Measurements from ENCODE around the gene PIERCE2. TPM values are rescaled to one million over a fixed set of nuclear protein-coding genes. Genes with fewer than 3 reads are reported as not detected.
"Not testable (repeated sequence)": the region's sequence is repeated elsewhere in the genome, so short reads cannot be mapped to it uniquely, and the experiment has no call there.

PIERCE2 gene, protein sequence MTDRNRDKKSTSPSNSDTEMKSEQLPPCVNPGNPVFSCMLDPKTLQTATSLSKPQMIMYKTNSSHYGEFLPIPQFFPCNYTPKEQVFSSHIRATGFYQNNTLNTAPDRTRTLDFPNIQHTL
- total RNA-seq = not detected

DNA sequence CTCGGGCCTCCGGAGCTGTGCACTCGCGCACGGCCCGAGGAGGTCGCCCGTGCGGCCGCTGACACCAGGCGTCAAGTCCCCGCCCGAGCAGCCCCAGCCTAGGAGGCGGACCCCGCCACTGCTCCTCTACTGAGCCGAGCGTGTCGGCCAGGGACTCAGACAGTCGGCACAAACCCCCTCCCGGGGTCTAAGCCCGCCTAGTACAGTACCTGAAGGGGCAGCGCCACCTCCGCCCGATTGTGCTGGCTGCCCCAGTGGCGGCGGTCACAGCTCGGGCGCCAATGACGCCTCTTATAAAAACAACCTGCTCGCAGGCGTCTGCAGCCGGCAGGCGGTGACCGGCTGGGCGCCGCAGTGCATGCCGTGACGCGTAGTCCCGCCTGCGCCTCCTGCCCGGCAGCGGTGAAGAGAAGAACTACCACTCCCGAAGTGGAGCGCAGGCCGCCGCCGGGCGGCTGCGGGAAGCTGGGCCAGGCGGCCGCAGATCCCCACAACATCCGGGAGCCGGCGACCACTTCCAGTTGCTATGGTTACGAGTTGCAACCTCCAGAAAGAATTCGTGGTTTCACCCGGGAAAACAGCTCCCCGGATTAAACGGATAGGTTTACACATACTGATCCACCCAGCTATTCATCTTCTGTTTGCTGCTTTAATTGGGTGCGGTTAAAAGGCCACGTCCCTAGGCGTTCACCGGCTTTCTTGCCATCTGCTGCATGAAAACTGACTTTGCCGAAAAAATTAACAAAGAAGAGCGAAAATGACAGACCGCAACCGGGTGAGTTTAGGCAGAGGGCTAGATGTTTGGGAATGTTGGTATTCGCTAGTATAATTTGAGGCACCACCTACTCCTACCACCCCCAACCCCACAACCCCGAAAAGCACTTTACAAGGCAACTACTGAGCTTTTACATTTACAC lies at the start of gene PIERCE2, which contains the start of gene CCPG1:
TSS of gene PIERCE2 (plus strand) at position 484 of the 917 bp plus-strand sequence. CDS start at position 758, 274 bp downstream.
TSS of gene CCPG1 (minus strand) at position 348 of the 917 bp plus-strand sequence. CDS start 18,935 bp downstream, outside the sequence.
- peak; percentile 97 to 98 for ATAC-seq
- peak; percentile 94 for DNase-seq (ENCODE audit: low spot score)
- Mint-ChIP-seq H3K4me3 (peak within 1 kb of the TSS; percentile 93), H3K9me3 (no peaks in the 10 kb centered on the region), H3K4me1 (ENCODE audit: low read depth in 2 of 2) (peaks cover 14 to 26% of the 10 kb centered on the region in 2 donors), H3K27ac (peak within 1 kb of the TSS; percentile 83 to 92), H3K27me3 (no peaks in the 10 kb centered on the region), H3K36me3 (no peaks in the 10 kb centered on the region)

DNA sequence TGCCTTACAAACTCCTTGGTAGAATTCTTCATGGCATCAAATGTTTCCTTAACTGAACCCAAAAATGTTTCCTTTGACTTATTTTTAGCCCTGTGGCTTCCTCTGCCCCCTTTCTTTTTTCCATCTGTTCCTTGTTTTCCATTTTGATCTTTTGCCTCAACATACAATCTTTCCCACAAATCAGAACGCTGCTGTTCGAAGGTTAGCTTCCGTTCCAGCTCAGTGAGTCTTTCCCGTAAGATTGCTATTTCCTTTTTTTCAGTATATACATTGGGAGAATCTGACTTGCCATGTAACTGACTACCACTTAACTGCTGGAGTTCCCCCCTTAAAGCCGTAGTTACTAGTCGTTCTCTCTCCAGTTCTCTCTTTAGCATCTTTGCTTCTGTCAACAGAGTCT lies 48.0 kb upstream of the PIERCE2 start:
- Mint-ChIP-seq H3K9me3 (no peaks in the 10 kb centered on the region), H3K4me3 (no peak overlapping the region), H3K4me1 (ENCODE audit: low read depth in 2 of 2) (no peaks in the 10 kb centered on the region), H3K27ac (peak overlapping the region in 1 of 2 donors; percentile 0), H3K27me3 (no peaks in the 10 kb centered on the region), H3K36me3 (peaks cover 19% of the 10 kb centered on the region)
- DNase-seq (ENCODE audit: low spot score) (no peak), ATAC-seq (no peak)

DNA sequence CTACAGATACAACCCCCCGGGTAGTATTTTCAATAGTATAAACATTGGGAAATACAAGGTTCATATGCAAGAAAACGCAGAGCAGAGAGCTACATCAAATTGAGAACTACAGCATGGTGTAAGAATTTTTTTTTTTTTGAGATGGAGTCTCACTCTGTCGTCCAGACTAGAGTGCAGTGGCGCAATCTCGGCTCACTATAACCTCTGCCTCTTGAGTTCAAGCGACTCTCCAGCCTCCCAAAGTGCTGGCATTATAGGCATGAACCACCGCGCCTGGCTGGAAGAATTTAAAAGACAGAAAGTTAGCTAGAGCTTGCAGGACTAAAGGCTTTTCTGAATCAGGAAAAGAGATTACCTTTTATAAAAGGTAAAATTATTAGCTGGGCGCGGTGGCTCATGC lies 47.2 kb upstream of the PIERCE2 start:
- Mint-ChIP-seq H3K27ac (peak overlapping the region in 1 of 2 donors; percentile 0), H3K9me3 (no peaks in the 10 kb centered on the region), H3K4me3 (no peak overlapping the region), H3K4me1 (ENCODE audit: low read depth in 2 of 2) (no peaks in the 10 kb centered on the region), H3K27me3 (no peaks in the 10 kb centered on the region), H3K36me3 (peaks cover 19% of the 10 kb centered on the region)
- DNase-seq (ENCODE audit: low spot score) (no peak), ATAC-seq (no peak)

DNA sequence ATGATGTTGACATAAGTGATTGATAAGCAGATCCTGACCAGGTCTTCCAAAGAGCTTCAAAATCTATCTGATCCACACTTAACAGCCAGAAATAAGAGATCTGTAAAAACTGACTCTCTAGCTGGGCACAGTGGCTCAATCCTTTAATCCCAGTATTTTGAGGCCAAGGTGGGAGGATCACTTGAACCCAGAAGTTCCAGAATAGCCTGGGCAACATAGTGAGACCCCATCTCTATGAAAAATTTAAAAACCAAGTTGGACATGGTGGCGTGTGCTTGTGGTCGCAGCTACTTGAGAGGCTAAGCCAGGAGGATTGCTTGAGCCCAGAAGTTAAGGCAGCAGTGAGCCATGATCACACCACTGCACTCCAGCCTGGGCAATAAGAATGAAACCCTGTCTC lies 45.7 kb upstream of the PIERCE2 start:
- peaks cover 9% of the 10 kb centered on the region for H3K36me3 Mint-ChIP-seq
- H3K9me3 Mint-ChIP-seq = no peaks in the 10 kb centered on the region
- no peak overlapping the region for H3K4me3 Mint-ChIP-seq
- no peaks in the 10 kb centered on the region for H3K4me1 Mint-ChIP-seq (ENCODE audit: low read depth in 2 of 2)
- ATAC-seq (no peak), DNase-seq (ENCODE audit: low spot score) (no peak)
- H3K27ac Mint-ChIP-seq = no peak overlapping the region
- no peaks in the 10 kb centered on the region for H3K27me3 Mint-ChIP-seq

DNA sequence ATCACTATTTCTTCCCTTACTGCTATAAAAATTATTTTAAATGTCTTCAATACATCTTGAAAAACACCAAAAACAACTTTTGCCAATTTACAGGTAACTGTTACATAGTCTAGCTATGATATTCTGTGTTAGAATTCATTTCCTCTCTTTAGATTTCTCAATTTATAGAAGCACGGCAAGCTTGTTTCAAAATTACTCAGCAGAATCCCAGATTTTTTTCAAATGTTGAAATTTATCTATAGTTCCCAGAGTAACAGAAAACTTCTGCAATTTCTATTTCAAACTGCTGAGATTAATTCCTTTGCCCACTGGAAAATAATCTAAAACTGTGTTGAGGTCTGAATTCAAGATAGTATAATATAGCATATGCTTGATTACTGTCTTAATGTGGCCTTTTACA lies 41.3 kb upstream of the PIERCE2 start:
- no peak for DNase-seq (ENCODE audit: low spot score)
- Mint-ChIP-seq H3K4me3 (no peak overlapping the region), H3K27me3 (no peaks in the 10 kb centered on the region), H3K9me3 (no peaks in the 10 kb centered on the region), H3K27ac (no peak overlapping the region), H3K4me1 (ENCODE audit: low read depth in 2 of 2) (no peaks in the 10 kb centered on the region), H3K36me3 (no peaks in the 10 kb centered on the region)
- no peak for ATAC-seq

DNA sequence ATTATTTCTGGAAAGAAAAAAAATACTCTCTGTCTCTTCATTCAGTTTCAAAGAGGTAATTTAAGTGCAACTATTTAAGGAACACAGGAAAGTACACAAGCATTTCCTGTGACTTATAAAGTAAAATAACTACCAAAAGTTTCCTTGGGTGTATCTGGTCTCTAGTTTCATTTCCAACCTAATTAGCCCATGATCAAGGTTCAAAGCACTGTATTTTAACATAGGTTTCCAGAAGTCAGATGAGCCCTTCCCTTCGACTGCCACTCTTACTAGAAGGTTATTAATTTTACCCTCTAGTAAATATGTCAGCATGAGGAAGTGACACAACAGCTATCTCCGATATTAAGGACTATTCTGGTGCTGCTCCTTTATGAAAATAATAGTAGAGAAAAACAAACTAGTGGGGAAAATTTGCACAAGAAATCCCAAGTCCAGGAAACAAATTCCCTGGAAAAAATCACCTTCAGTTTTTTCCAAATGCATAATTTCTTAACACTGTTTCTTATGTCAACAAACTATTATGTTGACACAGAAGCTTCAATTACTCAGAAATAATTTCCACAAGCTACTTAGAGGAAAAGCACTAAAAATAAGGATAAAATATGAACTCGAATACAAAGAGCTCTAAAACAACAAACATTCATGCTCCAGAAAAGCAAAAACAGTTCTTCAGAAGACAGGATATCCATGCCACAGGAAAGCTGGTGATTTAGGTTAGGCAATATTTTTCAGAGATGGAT lies 35.4 kb upstream of the PIERCE2 start:
- no peaks in the 10 kb centered on the region for H3K9me3 Mint-ChIP-seq
- ATAC-seq = no peak
- no peaks in the 10 kb centered on the region for H3K4me1 Mint-ChIP-seq (ENCODE audit: low read depth in 2 of 2)
- DNase-seq (ENCODE audit: low spot score) = no peak
- no peaks in the 10 kb centered on the region for H3K27me3 Mint-ChIP-seq
- no peak overlapping the region for H3K27ac Mint-ChIP-seq
- H3K4me3 Mint-ChIP-seq = no peak overlapping the region
- H3K36me3 Mint-ChIP-seq = no peaks in the 10 kb centered on the region

DNA sequence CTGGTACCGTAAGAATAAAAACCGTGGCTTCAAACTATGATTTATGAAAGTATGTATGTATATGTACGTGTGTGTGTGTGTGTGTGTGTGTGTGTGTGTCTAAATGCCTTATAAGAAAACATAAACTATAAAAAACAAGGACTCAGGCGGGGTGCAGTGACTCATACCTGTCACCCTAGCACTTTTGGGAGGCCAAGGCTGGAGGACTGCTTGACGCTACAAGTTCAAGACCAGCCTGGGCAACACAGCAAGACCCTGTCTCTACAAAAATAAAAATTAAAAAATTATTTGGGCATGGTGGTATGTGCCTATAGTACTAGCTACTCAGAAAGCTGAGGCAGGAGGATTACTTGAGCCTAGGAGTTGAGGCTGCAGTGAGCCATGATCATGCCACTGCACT lies 29.2 kb upstream of the PIERCE2 start:
- no peaks in the 10 kb centered on the region for H3K27me3 Mint-ChIP-seq

DNA sequence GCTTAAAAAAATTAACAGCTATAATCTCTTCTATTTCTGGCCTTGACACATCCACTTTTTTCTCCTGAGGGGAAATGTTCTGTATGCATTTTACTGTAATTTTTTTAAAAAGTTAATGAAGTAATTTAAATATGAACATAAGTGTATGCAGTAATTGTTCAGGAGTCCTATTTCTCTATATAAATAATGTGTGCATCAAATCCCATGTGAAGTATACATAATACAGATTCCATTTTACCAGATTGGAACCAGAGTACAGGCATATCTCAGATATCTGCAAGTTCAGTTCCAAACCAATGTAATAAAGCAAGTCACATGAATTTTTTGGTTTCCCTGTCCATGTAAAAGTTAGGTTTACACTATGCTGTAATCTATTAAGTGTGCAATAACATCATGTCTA lies 26.7 kb upstream of the PIERCE2 start:
- no peaks in the 10 kb centered on the region for H3K36me3 Mint-ChIP-seq
- no peak overlapping the region for H3K4me3 Mint-ChIP-seq
- peaks cover 0 to 2% of the 10 kb centered on the region in 2 donors for H3K4me1 Mint-ChIP-seq (ENCODE audit: low read depth in 2 of 2)
- DNase-seq (ENCODE audit: low spot score) (no peak), ATAC-seq (no peak)
- no peak overlapping the region for H3K27ac Mint-ChIP-seq
- no peaks in the 10 kb centered on the region for H3K27me3 Mint-ChIP-seq
- no peaks in the 10 kb centered on the region for H3K9me3 Mint-ChIP-seq

More for the DNA sequence above, 29.2 kb upstream of the PIERCE2 start:
- DNase-seq (ENCODE audit: low spot score) (no peak), ATAC-seq (no peak)
- H3K4me3 Mint-ChIP-seq = no peak overlapping the region
- H3K27ac Mint-ChIP-seq = no peak overlapping the region
- peaks cover 0 to 2% of the 10 kb centered on the region in 2 donors for H3K4me1 Mint-ChIP-seq (ENCODE audit: low read depth in 2 of 2)
- no peaks in the 10 kb centered on the region for H3K9me3 Mint-ChIP-seq
- H3K36me3 Mint-ChIP-seq = no peaks in the 10 kb centered on the region

DNA sequence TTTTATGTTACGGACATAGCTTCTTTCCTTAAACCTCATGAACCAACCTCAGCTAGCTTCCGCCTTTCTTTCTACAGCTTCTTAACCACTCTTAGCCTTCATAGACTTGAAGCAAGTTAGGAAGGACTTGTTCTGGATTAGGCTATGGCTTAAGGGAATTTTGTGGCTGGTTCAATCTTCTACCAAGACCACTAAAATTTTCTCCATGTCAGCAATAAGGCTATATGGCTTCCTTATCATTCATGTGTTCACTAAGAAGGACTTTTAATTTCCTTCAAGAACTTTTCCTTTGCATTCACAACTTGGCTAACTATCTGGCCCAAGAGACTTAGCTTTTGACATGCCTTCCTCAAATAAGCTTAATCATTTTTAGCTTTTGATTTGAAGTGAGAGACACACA lies 24.6 kb upstream of the PIERCE2 start:
- H3K27ac Mint-ChIP-seq = no peak overlapping the region
- H3K4me1 Mint-ChIP-seq (ENCODE audit: low read depth in 2 of 2) = peaks cover 0 to 2% of the 10 kb centered on the region in 2 donors
- DNase-seq (ENCODE audit: low spot score) = no peak
- ATAC-seq = no peak
- no peaks in the 10 kb centered on the region for H3K9me3 Mint-ChIP-seq
- H3K27me3 Mint-ChIP-seq = no peaks in the 10 kb centered on the region
- H3K4me3 Mint-ChIP-seq = no peak overlapping the region
- H3K36me3 Mint-ChIP-seq = no peaks in the 10 kb centered on the region

DNA sequence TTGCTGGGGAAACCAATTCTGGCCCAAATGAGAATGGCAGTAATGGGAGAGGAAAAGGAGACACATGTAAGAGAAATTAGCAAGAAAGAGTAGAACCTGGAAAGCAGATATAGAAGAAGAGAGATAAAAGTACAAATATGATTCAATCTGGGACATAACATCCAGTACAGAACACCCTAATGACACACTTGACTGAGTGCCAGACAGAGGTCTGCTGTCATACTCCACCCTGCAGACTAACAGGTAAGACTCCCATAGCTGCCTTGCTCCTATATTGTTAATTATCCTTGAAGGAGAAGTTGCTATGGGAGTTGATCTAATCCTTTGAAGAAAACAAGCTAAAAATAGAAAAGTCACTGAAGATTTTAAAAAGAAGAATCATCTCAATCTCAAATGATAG lies 21.3 kb upstream of the PIERCE2 start:
- H3K27ac Mint-ChIP-seq = no peak overlapping the region
- H3K9me3 Mint-ChIP-seq = no peaks in the 10 kb centered on the region
- no peak overlapping the region for H3K4me3 Mint-ChIP-seq
- ATAC-seq = no peak
- no peak for DNase-seq (ENCODE audit: low spot score)
- H3K27me3 Mint-ChIP-seq = no peaks in the 10 kb centered on the region
- peaks cover 5 to 6% of the 10 kb centered on the region in 2 donors for H3K4me1 Mint-ChIP-seq (ENCODE audit: low read depth in 2 of 2)
- H3K36me3 Mint-ChIP-seq = no peaks in the 10 kb centered on the region

DNA sequence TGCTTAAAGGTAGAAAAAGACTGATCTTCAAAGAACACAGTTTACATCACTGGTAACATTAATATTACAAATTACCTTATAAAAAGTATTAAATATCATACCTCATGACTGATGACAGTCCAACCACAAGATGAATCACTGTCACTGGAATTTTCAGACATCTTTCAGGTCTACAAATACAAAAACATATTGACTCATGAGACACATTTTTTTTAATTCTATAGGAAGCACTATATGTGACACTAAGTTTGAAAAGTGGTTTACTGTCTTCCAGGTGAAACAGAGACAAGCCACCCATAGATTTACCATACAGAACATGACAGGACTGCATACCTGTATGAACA lies 19.1 kb upstream of the PIERCE2 start:
- ATAC-seq = no peak
- no peaks in the 10 kb centered on the region for H3K9me3 Mint-ChIP-seq
- H3K27me3 Mint-ChIP-seq = no peaks in the 10 kb centered on the region
- H3K4me1 Mint-ChIP-seq (ENCODE audit: low read depth in 2 of 2) = peaks cover 6 to 15% of the 10 kb centered on the region in 2 donors
- no peaks in the 10 kb centered on the region for H3K36me3 Mint-ChIP-seq
- no peak for DNase-seq (ENCODE audit: low spot score)
- peak overlapping the region in 1 of 2 donors; percentile 9 for H3K27ac Mint-ChIP-seq
- no peak overlapping the region for H3K4me3 Mint-ChIP-seq

DNA sequence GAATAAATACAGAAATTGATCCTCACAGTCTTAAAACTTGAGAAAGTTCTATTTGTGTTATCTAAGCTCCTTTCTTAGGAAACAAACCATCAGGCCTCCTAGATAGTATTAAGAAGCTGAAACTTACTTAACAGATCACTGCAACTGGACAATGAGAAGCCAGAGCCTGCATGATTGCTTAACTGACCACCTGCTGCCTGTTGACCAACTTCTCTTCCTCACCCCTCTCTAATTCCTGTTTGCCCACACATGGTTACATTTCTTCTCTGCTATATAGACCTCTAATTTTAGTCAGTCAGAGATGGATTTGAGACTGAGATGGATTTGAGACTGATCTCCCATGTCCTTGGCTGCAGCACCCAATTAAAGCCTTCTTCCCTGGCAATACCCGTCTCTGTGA lies 13.6 kb upstream of the PIERCE2 start:
- Mint-ChIP-seq H3K4me3 (no peak overlapping the region), H3K27ac (peak overlapping the region in 1 of 2 donors; percentile 11), H3K27me3 (no peaks in the 10 kb centered on the region), H3K4me1 (ENCODE audit: low read depth in 2 of 2) (peaks cover 24 to 39% of the 10 kb centered on the region in 2 donors), H3K36me3 (peaks cover 10% of the 10 kb centered on the region), H3K9me3 (no peaks in the 10 kb centered on the region)
- ATAC-seq (no peak), DNase-seq (ENCODE audit: low spot score) (no peak)

DNA sequence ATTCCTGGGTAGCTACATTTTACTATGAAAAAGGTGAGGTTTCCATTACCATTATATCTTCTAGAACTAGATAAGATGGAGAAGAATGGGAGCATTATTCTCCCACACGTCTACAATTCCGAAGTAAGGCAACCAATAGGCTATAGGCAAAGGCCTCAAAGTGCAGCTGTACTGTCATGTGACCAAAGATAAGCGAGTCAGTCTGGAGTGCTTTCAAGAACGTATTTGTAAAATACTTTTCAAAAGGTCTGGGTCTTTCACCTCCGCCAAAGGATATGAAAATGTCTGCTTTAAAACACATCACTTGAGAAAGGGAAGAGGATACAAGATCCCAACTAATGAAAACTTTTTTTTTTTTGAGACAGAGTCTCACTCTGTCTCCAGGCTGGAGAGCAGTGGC lies 10.1 kb upstream of the PIERCE2 start:
- ATAC-seq (no peak), DNase-seq (ENCODE audit: low spot score) (no peak)
- peaks cover 10% of the 10 kb centered on the region for H3K36me3 Mint-ChIP-seq

DNA sequence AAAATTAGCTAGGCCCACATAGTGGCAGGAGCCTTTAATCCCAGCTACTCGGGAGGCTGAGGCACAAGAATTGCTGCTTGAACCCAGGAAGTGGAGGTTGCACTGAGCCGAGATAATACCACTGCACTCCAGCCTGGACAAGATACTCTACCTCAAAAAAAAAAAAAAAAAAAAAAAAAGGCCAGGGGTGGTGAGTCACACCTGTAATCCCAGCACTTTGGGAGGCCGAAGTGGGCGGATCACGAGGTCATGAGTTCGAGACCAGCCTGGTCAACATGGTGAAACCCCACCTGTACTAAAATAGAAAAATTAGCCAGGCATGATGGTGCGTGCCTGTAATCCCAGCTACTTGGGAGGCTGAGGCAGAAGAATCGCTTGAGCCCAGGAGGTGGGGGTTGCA lies 8.2 kb upstream of the PIERCE2 start:
- not testable (repeated sequence) for H3K36me3 Mint-ChIP-seq; DNase-seq (ENCODE audit: low spot score); ATAC-seq; H3K9me3 Mint-ChIP-seq; H3K4me3 Mint-ChIP-seq; H3K27me3 Mint-ChIP-seq
- Mint-ChIP-seq H3K4me1 (ENCODE audit: low read depth in 2 of 2) (peaks cover 38 to 59% of the 10 kb centered on the region in 2 donors), H3K27ac (peak overlapping the region in 1 of 2 donors; percentile 72)

More for the DNA sequence above, 10.1 kb upstream of the PIERCE2 start:
- H3K4me3 Mint-ChIP-seq = no peak overlapping the region
- no peaks in the 10 kb centered on the region for H3K27me3 Mint-ChIP-seq
- H3K27ac Mint-ChIP-seq = no peak overlapping the region
- peaks cover 41 to 62% of the 10 kb centered on the region in 2 donors for H3K4me1 Mint-ChIP-seq (ENCODE audit: low read depth in 2 of 2)
- no peaks in the 10 kb centered on the region for H3K9me3 Mint-ChIP-seq
